HG02759 (cell line): Measurements from ENCODE around the gene PDGFRA.

ENCODE experiments used
- ATAC-seq: cut with Tn5 transposase; IDR thresholded peaks from one replicate; pipeline ENCODE4 v1.9.1; 2021; ENCODE audit warnings: mild to moderate bottlenecking, moderate library complexity; ENCODE audit not compliant: unreplicated experiment

PDGFRA gene

DNA sequence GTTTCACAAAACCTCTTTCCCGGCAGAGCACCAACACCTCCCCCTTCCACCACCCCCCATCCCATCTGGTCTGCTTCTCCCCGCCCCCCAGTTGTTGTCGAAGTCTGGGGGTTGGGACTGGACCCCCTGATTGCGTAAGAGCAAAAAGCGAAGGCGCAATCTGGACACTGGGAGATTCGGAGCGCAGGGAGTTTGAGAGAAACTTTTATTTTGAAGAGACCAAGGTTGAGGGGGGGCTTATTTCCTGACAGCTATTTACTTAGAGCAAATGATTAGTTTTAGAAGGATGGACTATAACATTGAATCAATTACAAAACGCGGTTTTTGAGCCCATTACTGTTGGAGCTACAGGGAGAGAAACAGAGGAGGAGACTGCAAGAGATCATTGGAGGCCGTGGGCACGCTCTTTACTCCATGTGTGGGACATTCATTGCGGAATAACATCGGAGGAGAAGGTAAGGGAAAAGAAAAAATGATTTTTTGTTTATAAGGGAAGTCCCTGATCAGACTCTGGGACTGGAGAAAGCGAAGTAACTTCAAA lies at the start of gene PDGFRA:
Gene PDGFRA, plus strand, starts transcription at position 333 of the 541 bp plus-strand sequence. CDS start 29,476 bp downstream, outside the sequence.
- ATAC-seq, result no peak

DNA sequence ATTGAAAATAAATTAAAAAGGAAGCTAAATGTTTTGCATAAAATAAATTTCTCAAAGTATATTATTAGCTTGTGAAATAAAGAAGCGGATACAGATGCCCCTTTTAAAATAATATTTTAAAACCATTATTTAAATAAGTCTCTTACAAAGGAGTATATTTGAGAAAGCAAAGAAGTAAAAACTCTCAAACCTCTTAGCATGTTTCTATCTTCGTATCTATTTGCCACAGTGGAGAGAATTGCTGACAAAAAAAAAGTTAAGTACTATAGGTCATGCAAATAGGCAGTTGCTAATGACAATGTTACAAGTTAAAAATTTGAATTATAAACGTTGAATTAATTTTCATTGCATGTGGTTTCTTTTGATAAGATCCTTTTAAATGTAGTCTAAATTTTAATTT lies 44.5 kb upstream of the PDGFRA start:
- no peak for ATAC-seq

DNA sequence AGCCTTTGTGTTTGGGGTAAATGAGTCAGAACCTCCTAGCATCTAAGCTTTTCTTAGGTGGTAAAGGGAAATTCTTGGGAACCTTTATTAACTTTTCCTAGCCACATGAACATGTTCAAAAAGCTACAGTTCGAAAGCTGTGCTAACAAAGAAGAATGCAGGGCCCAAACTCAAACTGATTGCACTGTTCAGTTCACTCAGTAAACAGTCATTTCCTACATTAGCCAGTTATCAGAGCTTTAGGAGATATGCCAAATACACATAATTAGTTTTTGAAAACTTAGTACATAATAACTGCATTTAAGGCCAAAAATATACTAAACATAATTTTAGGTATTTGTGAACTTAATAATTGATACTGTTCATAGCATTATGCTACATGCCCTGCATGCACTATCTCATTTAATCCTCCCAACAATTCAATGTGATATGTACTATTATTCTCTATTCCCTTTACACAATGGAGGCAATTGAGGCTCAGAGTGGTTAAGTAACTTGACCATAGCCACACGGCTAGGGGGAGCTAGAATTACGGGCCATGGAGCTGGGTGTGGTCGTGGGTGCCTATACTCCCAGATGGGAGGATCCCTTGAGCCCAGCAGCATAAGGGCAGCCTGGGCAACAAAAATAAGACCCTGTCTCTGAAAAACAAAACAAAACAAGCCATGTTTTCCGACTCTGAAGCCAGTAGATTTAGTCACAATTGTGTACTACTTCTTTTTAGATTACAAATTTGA lies 43.9 kb upstream of the PDGFRA start:
- ATAC-seq, result no peak

DNA sequence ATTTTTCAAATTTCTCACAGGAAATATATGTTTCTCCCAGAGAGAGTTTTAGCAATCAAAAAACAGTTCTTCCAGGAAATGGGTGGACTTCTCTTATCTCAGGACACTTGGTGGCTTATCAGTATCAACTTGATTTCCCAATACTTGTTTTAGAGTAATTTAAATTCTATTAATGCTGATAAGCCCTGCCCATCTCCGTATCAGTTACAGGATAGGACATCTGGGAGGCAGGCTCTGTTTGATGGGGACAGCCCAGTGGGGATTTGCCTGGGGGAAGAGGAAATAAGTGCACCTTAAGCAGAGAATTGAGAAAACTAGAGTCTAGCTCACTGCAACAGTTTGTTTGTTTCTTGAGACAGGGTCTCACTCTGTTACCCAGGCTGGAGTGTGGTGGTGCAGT lies 43.2 kb upstream of the PDGFRA start:
- ATAC-seq, result no peak

DNA sequence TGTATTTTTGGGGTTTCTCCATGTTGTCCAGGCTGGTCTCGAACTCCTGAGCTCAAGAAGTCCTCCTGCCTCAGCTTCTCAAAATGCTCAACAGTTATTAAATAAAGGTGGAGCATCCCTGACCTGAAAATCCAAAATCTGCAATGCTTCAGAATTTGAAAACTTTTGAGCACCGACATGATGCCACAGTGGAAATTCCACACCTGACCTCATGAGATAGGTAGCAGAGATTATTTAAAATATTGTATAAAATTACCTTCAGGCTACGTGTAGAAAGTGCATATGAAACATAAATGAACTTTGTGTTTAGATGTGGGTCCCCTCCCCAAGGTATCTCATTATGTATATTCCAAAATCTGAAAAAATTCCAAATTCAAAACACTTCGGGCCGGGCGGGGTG lies 42.7 kb upstream of the PDGFRA start:
- ATAC-seq, result no peak

DNA sequence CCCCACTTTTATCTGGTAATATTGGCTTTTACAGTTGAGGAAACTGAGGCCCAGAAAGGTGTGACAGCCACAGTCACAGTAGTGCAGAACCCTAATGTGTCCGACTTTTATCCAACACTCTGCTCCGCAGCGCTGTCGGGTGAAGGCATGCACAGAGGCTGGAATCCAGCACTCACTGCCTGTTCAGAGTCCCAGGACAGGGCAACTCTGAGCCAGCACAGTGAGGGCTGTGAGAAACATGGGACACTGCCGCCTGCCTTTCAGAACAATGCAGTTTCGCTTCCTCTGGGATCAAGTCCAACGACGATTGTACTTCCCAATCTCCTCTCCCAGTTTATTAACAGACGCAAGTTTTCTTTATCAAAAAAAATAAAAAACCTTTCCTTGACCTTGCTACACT lies 41.9 kb upstream of the PDGFRA start:
- ATAC-seq, result no peak

DNA sequence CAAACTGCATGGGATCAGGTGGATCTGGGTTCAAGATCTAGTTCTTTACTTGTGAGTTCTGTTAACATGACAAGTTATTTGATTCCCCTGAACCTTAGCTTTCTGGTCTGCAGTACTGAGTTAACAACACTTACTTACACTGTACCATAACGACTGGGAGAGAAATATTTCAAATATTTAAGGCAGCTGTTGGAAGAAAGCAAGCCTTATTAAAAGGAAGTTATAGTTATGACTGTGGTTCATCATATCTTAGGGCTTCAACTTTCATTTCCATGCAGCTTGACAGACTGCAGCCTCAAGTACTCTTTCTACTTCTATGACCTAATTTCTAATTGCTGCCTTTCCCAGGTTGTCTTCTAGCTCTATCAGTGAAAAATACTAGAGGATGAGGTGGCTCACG lies 40.0 kb upstream of the PDGFRA start:
- no peak for ATAC-seq

DNA sequence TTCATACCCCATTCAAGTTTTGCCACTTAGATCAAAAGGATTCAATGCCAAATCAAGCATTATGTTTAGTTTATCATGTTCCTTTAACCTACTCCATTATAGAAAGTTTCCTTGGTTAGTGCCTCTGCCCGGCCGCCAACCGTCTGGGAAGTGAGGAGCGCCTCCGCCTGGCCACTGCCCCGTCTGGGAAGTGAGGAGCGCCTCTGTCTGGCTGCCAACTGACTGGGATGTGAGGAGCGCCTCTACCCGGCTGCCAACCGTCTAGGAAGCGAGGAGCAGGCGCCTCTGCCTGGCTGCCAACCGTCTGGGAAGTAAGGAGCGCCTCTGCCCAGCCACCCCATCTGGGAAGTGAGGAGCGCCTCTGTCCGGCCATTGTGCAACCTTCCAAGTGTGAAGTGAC lies 36.3 kb upstream of the PDGFRA start:
- ATAC-seq, result no peak

DNA sequence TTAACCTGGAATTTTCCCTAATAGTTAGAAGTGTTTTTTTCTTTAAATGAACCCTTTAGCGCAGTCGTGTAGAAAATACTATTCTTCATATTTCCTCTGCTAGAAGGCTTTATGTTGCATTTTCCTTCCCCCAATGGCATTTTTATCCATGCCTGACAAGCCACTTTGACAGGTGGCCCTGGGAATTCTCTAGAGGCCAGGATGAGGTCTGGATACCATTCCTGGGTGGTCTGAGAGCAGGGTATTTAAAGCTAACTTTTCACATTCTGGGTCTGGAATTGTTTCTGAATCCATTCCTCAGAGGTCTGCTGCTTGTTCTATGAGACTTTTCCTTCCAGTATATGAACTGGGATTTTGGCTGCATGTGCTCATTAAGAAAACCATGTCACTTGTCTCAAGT lies 31.2 kb upstream of the PDGFRA start:
- ATAC-seq, result no peak

DNA sequence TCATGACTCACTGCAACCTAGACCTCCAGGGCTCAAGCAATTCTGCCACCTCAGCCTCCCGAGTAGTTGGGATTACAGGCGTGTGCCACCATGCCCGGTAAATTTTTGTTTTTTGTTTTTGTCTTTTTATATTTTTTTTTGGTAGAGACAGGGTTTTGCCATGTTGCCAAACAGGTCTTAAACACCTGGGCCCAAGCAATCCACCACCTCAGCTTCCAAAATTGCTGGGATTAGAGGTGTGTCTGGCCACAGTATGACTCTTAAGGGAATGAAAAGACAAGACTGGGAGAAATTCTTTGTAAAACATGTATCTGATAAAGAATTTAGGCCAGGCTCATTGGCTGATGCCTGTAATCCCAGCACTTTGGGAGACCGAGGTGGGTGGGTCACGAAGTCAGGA lies 29.2 kb upstream of the PDGFRA start:
- ATAC-seq, result no peak

DNA sequence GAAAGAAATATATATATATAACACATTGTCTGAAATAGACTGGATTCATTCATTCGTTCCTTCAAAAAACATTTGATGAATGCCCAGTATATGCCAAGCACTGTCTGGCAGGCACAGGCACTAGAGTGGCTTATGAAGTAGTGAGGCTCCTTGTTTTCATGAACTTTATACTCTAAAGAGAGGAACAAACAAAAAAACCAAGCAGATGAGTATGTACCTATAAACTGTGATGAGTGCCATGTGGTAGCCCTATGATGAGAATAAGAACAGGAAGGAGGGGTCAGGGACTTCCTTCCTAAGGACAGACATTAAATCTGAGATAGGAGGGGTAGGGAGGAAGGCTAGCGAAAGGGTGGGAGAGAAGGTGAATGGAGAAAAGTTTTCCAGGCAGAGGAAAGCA lies 19.5 kb upstream of the PDGFRA start:
- no peak for ATAC-seq

DNA sequence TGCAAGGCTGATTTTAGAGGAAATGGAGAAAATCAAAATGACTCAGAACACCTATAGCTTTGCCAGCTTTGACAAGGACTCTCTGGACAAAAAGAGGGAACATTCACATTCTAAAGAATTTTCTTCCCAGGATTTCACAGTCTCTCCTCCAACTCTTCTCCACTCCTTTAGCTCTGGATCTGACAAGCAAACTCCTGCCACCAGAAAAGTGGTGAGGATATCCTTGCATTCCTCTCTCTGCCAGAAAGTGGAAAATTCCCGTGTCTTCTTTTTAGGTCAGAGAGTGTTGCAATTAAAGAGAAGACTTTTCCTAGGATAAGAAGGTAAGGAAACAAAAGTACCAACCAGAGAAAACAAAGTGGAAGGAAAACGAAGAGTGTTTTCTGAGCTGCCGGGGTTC lies 16.1 kb upstream of the PDGFRA start:
- no peak for ATAC-seq

DNA sequence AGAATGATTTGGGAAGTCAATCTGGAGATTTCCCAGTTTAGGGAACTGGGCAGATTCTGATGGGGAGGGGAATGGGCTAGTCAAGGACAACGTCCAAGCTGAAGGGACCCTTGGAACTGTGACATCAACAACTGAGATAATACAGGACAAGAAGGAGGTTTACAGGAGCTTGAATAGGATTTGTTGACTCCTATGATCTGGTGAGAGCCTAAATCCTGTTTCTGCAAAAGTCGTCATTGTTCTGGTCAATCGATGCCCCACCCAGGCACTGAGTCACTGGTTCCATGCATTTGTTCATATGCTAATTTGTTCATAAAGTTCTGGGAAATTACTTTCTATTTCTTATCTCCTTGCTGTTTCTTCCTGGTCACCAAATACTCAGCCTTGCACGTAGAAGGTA lies 15.3 kb upstream of the PDGFRA start:
- ATAC-seq, result no peak

DNA sequence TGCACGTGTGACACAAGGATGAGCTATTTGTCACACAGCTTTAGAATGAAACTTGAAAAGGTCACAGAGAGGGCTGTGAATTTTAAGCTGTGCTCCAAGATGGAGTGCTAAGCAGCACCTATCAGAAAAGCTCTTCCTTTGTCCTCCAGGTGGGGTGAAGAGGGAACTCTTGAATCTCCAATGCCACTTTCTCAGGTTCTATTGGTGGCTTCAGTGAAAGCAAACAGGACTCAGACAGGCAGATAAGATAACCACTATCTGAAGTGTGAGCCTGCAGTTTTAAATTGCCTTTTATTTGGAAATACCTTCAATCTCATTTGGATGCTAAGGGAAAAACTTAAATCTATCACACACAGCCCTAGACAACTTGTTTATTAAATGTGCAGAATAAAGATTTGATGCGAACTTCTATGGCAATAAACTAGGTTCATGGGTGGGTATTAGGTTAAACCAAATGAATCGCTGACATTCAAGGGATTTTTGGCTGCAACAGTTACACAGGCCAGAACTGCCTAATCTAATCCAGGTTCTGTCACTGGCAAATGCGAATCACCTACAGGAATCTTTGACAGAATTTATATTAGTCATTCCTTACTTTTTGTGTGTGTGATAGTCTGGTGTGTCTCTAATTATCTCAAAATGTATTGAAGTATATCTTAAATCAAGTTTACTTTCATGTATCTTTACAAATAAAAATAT lies 13.6 kb upstream of the PDGFRA start:
- no peak for ATAC-seq

DNA sequence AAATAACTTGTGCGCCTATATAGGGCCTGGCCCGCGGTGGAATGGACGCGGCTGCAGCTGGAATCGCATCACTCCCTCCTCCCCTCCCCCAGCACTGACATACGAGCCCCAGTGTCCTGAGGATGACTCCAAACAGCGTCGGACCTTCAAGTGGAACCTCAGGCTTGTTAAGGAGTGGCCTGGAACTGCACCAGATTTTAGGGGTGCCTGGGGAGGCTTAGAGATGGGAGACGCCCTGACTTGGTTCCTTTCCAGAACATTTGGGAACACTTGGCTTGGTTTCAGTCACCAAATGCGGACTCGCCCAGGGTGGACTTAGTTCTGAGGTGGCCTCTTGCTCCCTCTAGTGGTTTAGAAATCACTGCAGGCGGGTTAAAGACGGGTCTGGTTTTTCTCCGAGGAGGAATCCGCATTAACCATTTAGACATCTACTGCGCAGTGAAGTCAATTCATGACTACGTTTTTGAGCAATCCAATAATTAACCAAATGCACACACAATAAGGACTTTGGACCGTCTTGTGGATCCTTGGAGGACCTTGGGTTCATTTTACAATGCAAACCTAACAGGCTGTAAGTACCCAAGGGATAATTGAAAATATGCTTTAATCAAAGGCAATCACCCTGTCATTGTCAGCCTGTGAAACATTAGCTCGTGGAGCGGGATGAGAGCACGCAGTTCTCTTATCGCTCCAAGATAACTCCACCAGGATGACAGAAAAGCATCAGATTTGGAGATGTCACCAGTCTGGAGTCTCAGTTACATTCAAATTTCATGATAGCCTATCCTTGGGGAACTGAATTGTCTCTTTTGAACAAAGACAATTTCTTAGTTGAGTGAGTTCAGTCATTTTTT lies 11.2 kb upstream of the PDGFRA start:
- ATAC-seq, result peak; percentile 89

DNA sequence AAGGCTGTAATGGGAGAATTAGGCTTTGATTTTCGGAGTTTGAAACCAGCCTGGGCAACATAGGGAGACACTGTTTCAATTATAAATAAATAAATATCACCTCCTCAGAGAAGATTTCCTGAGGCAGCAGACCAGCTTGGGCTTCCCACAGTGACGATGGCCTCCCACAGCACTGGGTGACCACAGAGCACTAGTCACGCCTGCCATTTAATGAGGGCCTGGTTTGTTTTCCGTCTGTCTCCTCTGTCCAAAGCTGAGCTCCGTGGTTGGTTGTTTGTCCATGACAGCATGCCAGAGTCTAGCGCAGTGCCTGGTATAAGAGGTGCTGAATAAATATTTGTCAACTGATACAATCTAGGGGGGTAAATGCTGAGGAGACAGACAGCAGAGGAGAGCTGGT lies 10.4 kb upstream of the PDGFRA start:
- no peak for ATAC-seq

DNA sequence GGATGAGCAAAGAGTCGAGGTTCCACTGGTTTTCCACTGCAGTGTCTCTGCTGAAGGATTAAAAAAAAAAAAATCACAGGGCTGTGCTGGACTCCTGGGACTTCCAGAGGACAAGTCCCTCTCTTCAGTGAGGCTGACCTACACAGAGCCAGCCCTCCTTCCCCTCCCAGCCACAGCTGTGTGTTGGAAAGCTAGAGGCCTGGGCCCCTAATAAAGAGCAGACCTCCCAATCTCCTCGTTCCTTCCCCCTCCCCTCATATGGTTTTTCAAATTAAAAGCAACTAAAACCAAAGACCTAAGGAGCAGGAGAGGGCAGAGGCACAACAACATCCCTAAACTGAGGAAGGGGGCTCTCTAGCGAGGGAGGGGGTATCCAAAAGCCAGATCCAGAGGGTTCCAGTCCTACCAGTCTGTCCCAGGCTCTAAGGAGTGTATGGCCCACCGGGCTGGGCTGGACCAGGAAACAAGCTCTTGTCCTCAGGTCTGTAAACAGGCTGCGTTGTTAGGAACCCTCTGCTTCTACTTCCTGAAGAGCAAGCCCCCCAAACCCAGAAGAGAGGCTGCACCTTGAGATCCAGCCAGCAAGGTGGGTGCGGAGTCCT lies 4.0 kb upstream of the PDGFRA start:
- ATAC-seq, result no peak

DNA sequence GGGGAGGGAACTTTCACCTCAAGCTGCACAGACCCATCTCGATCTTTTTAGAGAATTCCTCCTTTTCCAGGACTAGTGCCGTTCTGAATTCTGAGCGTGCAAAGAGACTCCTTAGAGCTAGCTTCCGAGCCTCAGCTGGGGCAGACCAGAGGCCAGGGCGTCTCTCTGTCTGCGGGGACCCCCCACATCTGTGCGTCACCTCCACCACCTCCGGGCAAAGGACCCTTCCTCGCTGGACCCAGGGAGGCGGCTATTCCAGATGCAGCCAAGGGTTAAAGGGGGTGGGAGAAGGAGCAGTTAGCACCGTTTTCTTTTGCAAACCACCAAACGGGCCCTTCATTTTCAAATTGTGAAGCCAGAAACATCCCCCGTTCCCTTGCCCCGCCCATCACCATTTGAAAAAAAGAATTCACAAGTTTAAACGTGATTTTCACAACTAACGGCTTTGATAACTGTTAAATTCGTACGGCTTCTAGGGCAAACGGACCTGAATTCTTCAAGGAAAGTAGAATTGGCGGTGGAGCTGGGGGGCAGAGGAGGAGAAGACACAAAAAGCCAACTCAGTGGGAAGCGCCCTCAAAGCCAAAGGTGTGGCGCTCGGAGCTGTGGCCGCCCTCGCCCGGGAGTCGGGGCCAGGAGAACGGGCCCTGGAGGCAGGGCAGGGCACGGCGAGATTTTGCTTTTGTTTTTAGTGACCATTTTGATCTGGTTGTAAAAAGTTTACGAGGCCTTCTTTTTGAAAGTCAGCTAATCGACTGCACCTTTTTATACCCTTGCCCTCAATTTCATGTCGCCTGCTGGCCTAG lies 3.3 kb upstream of the PDGFRA start:
- no peak for ATAC-seq

DNA sequence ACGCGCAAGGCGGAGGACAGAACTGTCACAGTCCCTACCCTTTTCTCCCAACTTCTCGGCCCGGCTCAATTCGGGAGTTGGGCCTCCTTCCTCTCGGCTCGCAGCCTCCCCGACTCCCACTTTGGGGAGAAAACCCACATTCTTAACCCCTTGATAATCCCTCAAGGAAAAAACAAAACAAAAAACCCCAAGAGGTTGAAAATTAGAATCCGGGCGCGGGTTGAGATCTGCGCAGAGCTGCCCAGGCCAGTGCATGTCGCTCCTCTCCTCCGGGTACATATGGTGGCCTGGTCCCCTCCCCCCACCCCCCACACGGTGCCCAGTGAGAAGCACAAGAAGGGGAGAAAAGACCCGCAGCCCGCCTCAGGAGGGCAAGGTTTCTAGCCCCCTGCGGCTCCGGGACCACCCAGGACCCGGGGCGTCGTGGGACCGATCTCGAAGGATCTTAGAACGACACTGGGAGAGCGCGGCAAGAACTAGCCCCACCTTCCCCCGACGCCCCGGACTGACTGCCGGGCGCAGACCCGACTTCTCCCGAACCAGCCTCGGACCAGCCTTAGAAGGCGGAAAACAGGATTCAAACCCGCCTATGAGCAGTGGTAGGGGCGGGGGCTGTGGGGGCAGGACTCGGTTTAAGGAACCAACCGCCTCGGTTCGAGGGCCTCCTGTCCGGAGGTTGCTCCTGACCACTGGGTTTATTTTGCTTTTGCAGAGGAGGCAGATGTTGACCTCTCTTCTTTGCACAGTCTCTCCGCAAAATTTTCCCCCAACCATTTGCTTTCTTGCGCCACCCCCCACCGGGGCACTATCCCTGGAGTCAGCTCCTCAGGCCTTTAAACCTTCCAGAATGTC lies 2.5 kb upstream of the PDGFRA start:
- ATAC-seq, result no peak
